ENCODE measurements around the gene TRHDE. TPM values are rescaled to one million over a fixed set of nuclear protein-coding genes. Genes with fewer than 3 reads are reported as not detected.

TRHDE gene
- total and polyA plus RNA-seq, 5 donors: 0.57 to 7.0 (median 3.8) TPM

DNA sequence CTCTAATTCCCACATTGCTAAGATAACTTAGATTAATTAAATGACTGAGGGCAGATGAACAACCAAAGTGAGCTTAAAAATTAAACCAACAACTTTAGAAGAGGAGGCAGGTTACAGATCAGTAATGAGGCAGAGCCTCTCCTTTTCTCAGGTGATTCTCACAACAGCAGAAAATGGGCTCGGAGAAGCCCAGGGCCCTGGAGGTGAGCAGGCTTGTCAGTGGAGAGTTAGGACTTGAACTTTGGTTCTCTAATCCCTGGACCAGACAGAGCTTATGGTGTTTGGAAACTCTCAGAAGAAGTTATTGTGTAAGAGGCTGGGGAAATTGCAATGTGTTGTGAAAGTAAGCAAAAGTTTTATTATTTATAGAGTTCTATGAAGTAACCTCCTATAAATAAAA is 2.8 kb downstream of the TRHDE start:
- H3K27ac ChIP-seq (ENCODE audit: low read length): peak overlapping the region; percentile 60
- intact Hi-C loops (cut with DNase I): no loop called here
- H3K4me3 ChIP-seq (ENCODE audit: low read length): peak overlapping the region; percentile 78
- 60% methylated on average over 1 of the region's 1 CpG for WGBS
- peaks cover 2% of the 10 kb centered on the region for H3K4me1 ChIP-seq (ENCODE audit: control insufficient read depth, insufficient read depth, low read length)
- DNase-seq (no peak), ATAC-seq (peak in 1 of 2 donors; percentile 40)
- H3K9me3 ChIP-seq (ENCODE audit: control insufficient read depth, low read length): no peaks in the 10 kb centered on the region
- H3K27me3 ChIP-seq (ENCODE audit: control insufficient read depth, insufficient read depth): no peaks in the 10 kb centered on the region

DNA sequence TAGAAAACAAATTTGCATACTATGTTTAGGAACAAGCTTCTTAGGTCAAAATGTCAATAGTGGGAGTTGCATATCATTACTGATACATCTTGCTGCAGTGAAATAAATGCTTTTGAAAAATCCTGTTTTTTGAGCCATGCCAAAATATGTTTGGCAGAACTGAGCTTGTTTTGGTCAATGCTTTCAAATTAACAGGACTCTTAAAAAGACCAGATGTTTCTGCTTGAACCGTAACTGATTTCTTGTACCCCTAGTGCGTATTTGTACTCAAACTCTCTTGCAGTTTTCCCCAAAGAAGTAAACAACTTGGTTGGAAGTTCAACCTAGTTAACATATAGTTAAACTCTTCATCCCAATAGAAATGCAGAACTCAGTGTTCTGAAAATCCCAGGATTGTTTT is 3.4 kb downstream of the TRHDE start:
- H3K4me1 ChIP-seq (ENCODE audit: control insufficient read depth, insufficient read depth, low read length): peaks cover 2% of the 10 kb centered on the region
- H3K27ac ChIP-seq (ENCODE audit: low read length): no peak overlapping the region
- intact Hi-C loops (cut with DNase I): no loop called here
- no peaks in the 10 kb centered on the region for H3K9me3 ChIP-seq (ENCODE audit: control insufficient read depth, low read length)
- ATAC-seq (no peak), DNase-seq (no peak)
- 69% methylated on average over 2 of the region's 2 CpGs for WGBS
- H3K4me3 ChIP-seq (ENCODE audit: low read length): peak overlapping the region; percentile 8
- H3K27me3 ChIP-seq (ENCODE audit: control insufficient read depth, insufficient read depth): no peaks in the 10 kb centered on the region

DNA sequence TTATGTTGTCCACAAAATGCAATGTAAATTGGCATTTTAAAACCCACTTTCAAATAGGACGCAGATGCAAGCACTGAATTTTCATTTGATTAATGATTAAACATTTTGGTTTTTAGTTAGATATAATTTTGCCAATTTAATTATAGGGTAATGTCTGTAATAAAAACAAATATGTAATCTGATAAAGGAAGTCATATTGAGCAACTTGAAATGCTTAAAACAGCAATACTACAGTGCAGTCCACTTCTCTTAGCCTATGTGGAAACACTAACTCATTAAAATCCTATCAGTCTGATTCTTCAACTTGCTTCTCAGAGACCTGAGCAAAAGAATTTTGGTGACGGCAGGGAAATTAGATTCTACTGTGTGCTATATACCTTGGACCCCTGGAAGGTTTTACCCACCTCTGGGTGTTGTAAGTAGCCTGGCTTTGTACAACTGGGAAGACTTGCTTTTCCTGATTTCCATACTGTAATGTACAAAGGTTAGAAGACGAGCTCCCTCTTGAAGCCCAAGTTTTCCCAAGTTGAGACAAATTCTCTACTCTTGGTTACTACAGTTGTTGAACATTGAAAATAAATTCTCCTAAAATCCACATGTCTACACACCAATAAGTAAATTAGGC is 4.1 kb downstream of the TRHDE start:
- 74% methylated on average over 3 of the region's 3 CpGs for WGBS
- intact Hi-C loops (cut with DNase I): no loop called here
- H3K4me1 ChIP-seq (ENCODE audit: control insufficient read depth, insufficient read depth, low read length): peaks cover 2% of the 10 kb centered on the region
- DNase-seq: no peak
- no peak for ATAC-seq
- no peaks in the 10 kb centered on the region for H3K27me3 ChIP-seq (ENCODE audit: control insufficient read depth, insufficient read depth)
- no peaks in the 10 kb centered on the region for H3K9me3 ChIP-seq (ENCODE audit: control insufficient read depth, low read length)
- H3K4me3 ChIP-seq (ENCODE audit: low read length): peak overlapping the region; percentile 4
- H3K27ac ChIP-seq (ENCODE audit: low read length): no peak overlapping the region

DNA sequence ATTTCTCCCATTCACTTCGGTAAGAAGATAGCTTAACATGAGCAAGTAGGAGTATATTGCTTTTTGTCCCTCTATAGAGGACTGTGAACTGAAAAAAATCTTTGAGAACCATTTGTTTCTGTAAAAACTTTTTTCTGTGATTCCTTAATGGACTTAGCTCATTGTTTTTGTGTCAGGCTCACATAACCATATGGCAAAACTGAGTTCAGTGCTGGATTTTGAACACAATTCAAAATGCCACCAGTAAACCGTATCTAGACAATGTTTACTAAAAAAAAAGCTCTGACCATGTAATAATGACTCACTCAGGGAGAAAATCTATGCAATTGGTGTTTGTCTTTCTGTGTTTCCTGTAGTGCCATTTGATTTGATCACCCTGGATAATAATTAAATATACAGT is 5.2 kb downstream of the TRHDE start:
- Histone ChIP-seq H3K27me3 (ENCODE audit: control insufficient read depth, insufficient read depth) (no peaks in the 10 kb centered on the region), H3K4me1 (ENCODE audit: control insufficient read depth, insufficient read depth, low read length) (peaks cover 2% of the 10 kb centered on the region), H3K27ac (ENCODE audit: low read length) (no peak overlapping the region), H3K9me3 (ENCODE audit: control insufficient read depth, low read length) (no peaks in the 10 kb centered on the region), H3K4me3 (ENCODE audit: low read length) (no peak overlapping the region)
- WGBS: 57% methylated on average over 2 of the region's 2 CpGs
- DNase-seq (no peak), ATAC-seq (no peak)
- intact Hi-C loops (cut with DNase I): no loop called here

DNA sequence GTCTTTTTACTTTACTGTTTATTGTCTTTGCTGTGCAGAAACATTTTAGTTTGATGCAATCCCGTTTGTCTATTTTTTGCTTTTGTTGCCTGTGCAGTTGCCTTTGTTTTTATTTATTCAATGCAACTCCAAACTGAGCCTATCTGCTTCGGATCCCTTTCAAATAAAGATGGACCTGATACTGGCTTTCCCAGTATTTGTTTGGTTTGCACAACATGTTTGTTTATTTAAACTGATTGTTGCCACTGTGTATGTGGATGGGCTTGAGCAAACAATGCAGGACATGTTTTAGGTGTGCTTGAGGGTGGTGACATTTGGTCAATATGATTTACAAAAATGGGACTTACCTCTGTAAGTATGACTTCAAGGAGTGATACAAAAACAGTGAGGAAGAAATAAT is 6.7 kb downstream of the TRHDE start:
- intact Hi-C loops (cut with DNase I): no loop called here
- Histone ChIP-seq H3K4me3 (ENCODE audit: low read length) (no peak overlapping the region), H3K27me3 (ENCODE audit: control insufficient read depth, insufficient read depth) (no peaks in the 10 kb centered on the region), H3K9me3 (ENCODE audit: control insufficient read depth, low read length) (no peaks in the 10 kb centered on the region), H3K4me1 (ENCODE audit: control insufficient read depth, insufficient read depth, low read length) (peaks cover under 1% of the 10 kb centered on the region), H3K27ac (ENCODE audit: low read length) (no peak overlapping the region)
- WGBS: 32% methylated on average over 2 of the region's 2 CpGs
- ATAC-seq (no peak), DNase-seq (no peak)

DNA sequence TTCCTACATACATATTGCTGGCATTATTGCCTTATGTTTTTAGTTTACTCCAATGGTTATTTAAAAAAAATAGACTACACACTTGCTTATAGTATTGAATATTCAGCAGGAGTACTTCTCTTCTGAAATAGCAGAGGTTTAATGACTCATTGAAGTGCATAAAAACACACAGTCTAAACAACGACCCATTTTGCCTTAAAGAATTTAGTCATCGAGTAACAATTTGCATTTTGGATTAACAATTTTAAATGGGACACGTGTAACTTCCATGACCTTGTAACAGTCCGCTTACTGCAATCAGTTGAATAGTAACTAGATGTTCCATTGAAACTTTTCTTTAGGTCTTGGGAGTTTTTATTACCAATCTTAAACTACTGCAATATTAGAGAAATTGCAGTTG is 9.0 kb downstream of the TRHDE start:
- DNase-seq: no peak
- intact Hi-C loops (cut with DNase I): no loop called here
- no peak for ATAC-seq
- WGBS: 63% methylated on average over 4 of the region's 4 CpGs
- Histone ChIP-seq H3K27me3 (ENCODE audit: control insufficient read depth, insufficient read depth) (no peaks in the 10 kb centered on the region), H3K27ac (ENCODE audit: low read length) (no peak overlapping the region), H3K4me1 (ENCODE audit: control insufficient read depth, insufficient read depth, low read length) (no peaks in the 10 kb centered on the region), H3K4me3 (ENCODE audit: low read length) (no peak overlapping the region), H3K9me3 (ENCODE audit: control insufficient read depth, low read length) (no peaks in the 10 kb centered on the region)

DNA sequence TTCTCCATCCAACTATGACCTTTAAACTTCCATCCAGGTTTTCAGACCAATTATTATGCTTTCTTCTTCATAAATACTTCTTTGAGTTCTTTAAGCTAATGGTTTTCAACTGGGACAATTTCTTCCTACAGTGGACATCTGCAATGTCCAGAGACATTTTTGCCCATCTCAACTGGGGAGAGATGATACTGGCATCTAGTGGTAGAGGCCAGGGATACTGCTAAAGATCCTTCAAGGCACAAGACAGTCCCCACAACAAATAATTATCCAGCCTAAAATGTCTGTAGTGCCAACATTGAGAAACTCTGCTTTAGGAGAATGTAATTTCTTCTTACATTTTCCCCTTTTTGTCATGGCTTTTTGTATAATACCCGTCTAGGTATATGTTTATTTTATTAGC is 10.6 kb downstream of the TRHDE start:
- Histone ChIP-seq H3K9me3 (ENCODE audit: control insufficient read depth, low read length) (no peaks in the 10 kb centered on the region), H3K4me3 (ENCODE audit: low read length) (no peak overlapping the region), H3K27me3 (ENCODE audit: control insufficient read depth, insufficient read depth) (no peaks in the 10 kb centered on the region), H3K4me1 (ENCODE audit: control insufficient read depth, insufficient read depth, low read length) (no peaks in the 10 kb centered on the region), H3K27ac (ENCODE audit: low read length) (no peak overlapping the region)
- intact Hi-C loops (cut with DNase I): no loop called here
- 49% methylated on average over 1 of the region's 1 CpG for WGBS
- DNase-seq (no peak), ATAC-seq (no peak)

DNA sequence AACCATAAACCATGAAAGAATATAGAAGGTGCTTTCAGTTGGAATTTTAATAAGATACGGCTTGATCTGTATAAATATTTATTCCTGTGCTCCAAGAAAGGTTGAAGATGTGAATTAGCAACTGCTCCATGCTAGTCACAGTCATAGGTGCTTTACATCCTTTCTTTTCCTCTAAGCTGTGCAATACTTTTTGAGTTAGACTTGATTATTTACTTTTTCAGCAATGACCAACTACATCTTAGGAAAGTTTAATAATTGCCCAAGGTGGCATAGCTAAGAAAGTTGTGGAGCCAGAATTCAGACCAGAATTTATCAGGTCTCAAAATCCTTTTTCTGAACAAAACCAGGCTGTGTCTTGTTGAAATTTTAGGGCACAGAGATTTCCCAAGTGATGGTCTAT is 13.7 kb downstream of the TRHDE start:
- Histone ChIP-seq H3K4me1 (ENCODE audit: control insufficient read depth, insufficient read depth, low read length) (no peaks in the 10 kb centered on the region), H3K4me3 (ENCODE audit: low read length) (no peak overlapping the region), H3K9me3 (ENCODE audit: control insufficient read depth, low read length) (no peaks in the 10 kb centered on the region), H3K27ac (ENCODE audit: low read length) (no peak overlapping the region), H3K27me3 (ENCODE audit: control insufficient read depth, insufficient read depth) (no peaks in the 10 kb centered on the region)
- DNase-seq: no peak
- intact Hi-C loops (cut with DNase I): no loop called here
- WGBS: 89% methylated on average over 1 of the region's 1 CpG
- ATAC-seq: no peak

DNA sequence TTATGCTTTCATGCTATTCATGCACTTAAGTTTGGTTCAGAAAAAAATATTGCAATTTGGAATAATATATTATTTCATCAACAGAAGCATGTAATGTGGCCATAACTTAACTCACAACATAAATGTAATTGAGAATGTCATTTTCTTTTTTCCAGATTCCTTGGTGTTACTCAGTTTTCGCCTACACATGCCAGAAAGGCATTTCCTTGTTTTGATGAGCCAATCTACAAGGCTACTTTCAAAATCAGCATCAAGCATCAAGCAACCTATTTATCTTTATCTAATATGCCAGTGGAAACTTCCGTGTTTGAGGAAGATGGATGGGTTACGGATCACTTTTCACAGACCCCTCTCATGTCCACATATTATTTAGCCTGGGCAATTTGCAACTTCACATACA is 14.4 kb downstream of the TRHDE start:
- WGBS: 75% methylated on average over 3 of the region's 3 CpGs
- Histone ChIP-seq H3K27me3 (ENCODE audit: control insufficient read depth, insufficient read depth) (no peaks in the 10 kb centered on the region), H3K27ac (ENCODE audit: low read length) (no peak overlapping the region), H3K4me1 (ENCODE audit: control insufficient read depth, insufficient read depth, low read length) (no peaks in the 10 kb centered on the region), H3K9me3 (ENCODE audit: control insufficient read depth, low read length) (no peaks in the 10 kb centered on the region), H3K4me3 (ENCODE audit: low read length) (no peak overlapping the region)
- intact Hi-C loops (cut with DNase I): no loop called here
- no peak for DNase-seq
- no peak for ATAC-seq

DNA sequence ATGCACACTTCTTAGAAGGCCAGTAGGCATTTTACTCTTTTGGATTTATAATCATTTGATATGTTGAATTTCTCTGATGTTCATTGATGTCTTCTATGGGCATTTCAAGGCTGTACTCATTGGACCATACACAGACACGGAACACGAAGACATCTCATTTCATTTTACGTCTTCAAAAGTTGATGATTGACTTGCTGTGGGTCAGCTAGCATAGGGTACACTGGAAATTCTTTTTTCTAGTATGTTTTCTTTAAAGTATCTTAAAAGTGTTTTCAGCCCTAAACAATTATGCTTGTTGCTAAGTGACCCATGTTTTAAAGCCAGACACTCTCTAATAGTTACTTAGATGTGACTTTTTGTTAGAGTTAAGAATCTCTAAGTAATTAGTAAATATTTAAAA is 16.3 kb downstream of the TRHDE start:
- Histone ChIP-seq H3K27ac (ENCODE audit: low read length) (no peak overlapping the region), H3K9me3 (ENCODE audit: control insufficient read depth, low read length) (no peaks in the 10 kb centered on the region), H3K4me3 (ENCODE audit: low read length) (no peak overlapping the region), H3K4me1 (ENCODE audit: control insufficient read depth, insufficient read depth, low read length) (no peaks in the 10 kb centered on the region), H3K27me3 (ENCODE audit: control insufficient read depth, insufficient read depth) (no peaks in the 10 kb centered on the region)
- DNase-seq: no peak
- intact Hi-C loops (cut with DNase I): no loop called here
- WGBS: 92% methylated on average over 3 of the region's 3 CpGs
- no peak for ATAC-seq

DNA sequence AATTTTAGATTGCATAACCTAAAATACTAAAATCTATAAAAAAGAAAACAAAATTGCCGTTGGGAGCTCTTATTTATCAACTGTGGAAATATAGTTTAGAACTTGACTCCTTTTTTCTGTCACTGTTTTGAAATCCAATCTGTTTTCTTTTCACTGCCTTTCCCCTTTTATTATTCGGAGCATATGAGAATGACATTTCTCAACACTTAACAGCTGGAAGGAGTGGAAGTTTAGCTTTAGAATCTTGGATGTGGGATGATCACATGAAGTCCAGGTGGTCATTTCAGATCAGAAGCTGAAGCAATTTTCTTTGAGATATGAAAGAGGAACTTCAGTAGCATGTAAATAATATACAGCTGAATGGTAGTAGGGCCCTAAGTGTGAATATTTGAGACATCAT is 16.7 kb downstream of the TRHDE start:
- intact Hi-C loops (cut with DNase I): no loop called here
- DNase-seq (no peak), ATAC-seq (no peak)
- H3K4me3 ChIP-seq (ENCODE audit: low read length): no peak overlapping the region
- H3K9me3 ChIP-seq (ENCODE audit: control insufficient read depth, low read length): no peaks in the 10 kb centered on the region
- no peaks in the 10 kb centered on the region for H3K4me1 ChIP-seq (ENCODE audit: control insufficient read depth, insufficient read depth, low read length)
- H3K27me3 ChIP-seq (ENCODE audit: control insufficient read depth, insufficient read depth): no peaks in the 10 kb centered on the region
- H3K27ac ChIP-seq (ENCODE audit: low read length): no peak overlapping the region
- 52% methylated on average over 2 of the region's 2 CpGs for WGBS

DNA sequence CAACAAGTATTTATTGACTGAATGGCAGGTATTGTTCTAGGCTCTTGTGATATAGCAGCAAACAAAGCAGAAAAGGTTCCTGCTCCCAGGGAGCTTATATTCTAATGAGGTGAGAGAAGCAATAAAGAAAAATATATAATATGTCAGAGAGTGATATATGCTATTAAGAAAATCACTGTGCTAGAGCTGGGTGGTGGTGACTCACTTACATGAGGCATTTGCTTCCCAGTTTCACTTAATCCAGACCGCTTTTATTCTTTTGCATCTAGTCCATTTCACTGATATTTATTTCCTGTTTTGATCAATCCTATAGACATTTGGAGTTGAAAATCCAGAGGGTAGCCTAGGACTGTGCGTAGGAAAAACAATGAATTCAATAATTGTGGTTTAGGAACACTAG is 17.5 kb downstream of the TRHDE start:
- Histone ChIP-seq H3K27ac (ENCODE audit: low read length) (no peak overlapping the region), H3K4me1 (ENCODE audit: control insufficient read depth, insufficient read depth, low read length) (no peaks in the 10 kb centered on the region), H3K27me3 (ENCODE audit: control insufficient read depth, insufficient read depth) (no peaks in the 10 kb centered on the region), H3K4me3 (ENCODE audit: low read length) (no peak overlapping the region), H3K9me3 (ENCODE audit: control insufficient read depth, low read length) (no peaks in the 10 kb centered on the region)
- WGBS: 92% methylated on average over 2 of the region's 2 CpGs
- no peak for DNase-seq
- intact Hi-C loops (cut with DNase I): no loop called here
- ATAC-seq: no peak
